ENCODE results near the gene CGREF1. TPM values are rescaled to one million over a fixed set of nuclear protein-coding genes. Genes with fewer than 3 reads are reported as not detected.
A peak's percentile ranks its signal among the peaks of the same experiment; 100 is the strongest.

CGREF1 gene
- total RNA-seq, 1 experiment from 2014 or later, result 3.7 TPM

DNA sequence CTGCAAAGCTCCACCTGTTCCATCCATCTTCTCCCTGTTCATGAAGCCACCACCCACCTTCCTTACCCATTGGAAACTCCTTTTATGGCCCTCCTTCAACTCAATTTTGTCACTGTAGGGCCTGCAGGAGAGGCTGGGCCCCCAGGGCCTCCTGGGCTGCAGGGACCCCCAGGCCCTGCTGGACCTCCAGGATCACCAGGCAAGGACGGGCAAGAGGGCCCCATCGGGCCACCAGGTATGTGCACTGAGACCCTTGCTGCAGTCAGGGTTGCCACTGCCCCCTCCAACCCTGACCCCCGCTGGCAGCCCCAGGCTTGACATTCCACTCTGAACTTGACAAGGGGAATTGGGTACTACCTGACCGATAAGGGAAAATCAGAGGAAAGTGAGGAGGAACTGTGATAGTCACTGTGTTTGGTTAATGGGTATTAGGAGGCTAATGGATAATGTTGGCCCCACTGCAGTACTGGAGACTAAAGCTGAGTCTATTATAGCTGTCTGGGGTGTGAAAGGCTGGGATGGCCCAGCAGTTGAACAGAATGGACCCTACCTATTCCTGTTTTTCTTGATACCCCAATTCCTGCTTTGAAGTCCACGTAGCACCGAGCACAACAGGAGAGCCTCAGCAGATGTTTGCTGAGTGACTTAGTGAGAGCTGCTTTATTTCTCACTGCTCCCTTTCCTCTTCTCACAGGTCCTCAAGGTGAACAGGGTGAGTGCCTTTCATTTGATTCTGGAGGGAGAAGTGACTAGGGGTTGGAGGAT lies 34.4 kb downstream of the CGREF1 start:
- Mint-ChIP-seq H3K27ac (ENCODE audit: unreplicated experiment) (no peak overlapping the region), H3K27me3 (ENCODE audit: unreplicated experiment) (no peaks in the 10 kb centered on the region), H3K4me1 (ENCODE audit: low read depth, unreplicated experiment) (peaks cover 20% of the 10 kb centered on the region), H3K36me3 (ENCODE audit: insufficient read depth, unreplicated experiment) (peaks cover 25% of the 10 kb centered on the region), H3K9me3 (ENCODE audit: low read depth, unreplicated experiment) (no peaks in the 10 kb centered on the region), H3K4me3 (ENCODE audit: low read depth, unreplicated experiment) (peak overlapping the region; percentile 82)
- TF ChIP-seq, protein P1, sequence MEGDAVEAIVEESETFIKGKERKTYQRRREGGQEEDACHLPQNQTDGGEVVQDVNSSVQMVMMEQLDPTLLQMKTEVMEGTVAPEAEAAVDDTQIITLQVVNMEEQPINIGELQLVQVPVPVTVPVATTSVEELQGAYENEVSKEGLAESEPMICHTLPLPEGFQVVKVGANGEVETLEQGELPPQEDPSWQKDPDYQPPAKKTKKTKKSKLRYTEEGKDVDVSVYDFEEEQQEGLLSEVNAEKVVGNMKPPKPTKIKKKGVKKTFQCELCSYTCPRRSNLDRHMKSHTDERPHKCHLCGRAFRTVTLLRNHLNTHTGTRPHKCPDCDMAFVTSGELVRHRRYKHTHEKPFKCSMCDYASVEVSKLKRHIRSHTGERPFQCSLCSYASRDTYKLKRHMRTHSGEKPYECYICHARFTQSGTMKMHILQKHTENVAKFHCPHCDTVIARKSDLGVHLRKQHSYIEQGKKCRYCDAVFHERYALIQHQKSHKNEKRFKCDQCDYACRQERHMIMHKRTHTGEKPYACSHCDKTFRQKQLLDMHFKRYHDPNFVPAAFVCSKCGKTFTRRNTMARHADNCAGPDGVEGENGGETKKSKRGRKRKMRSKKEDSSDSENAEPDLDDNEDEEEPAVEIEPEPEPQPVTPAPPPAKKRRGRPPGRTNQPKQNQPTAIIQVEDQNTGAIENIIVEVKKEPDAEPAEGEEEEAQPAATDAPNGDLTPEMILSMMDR (IDR thresholded peaks at IDR 0.05; ENCODE audit: unreplicated experiment), result no peak
- BruUV-seq (replicated peaks), result no TSS peak
- DNase-seq, result no peak
- CTCF ChIA-PET, result interaction anchor here (0.6 to 1.4 kb wide), 2 partner anchors 13 to 209 kb away, joined by 4 read pairs; no protein-coding TSS in a partner anchor
- intact Hi-C loops (cut with micrococcal nuclease; ENCODE audit: unreplicated experiment), result no loop called here

DNA sequence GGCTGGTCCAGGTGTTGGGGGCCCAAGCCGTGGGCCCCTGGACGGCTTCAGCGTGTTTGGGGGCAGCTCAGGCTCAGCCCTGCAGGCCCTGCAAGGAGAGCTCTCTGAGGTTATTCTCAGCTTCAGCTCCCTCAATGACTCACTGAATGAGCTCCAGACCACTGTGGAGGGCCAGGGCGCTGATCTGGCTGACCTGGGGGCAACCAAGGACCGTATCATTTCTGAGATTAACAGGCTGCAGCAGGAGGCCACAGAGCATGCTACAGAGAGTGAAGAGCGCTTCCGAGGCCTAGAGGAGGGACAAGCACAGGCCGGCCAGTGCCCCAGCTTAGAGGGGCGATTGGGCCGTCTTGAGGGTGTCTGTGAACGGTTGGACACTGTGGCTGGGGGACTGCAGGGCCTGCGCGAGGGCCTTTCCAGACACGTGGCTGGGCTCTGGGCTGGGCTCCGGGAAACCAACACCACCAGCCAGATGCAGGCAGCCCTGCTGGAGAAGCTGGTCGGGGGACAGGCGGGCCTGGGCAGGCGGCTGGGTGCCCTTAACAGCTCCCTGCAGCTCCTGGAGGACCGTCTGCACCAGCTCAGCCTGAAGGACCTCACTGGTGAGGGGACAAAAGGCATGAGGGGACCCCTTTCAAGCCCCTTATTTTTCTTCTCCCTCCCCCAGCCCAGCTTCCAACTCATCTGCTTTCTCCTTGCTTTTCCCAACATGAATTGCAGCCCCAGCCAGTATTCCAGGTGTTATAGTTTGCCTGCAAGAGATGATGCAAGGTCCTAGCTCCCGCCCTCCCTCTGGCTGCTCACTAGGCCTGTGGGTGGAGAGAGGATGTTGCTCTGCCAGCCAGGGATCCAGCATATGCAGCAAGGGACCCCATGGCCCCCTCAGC lies 35.3 kb downstream of the CGREF1 start:
- H3K36me3 Mint-ChIP-seq (ENCODE audit: insufficient read depth, unreplicated experiment), result peaks cover 25% of the 10 kb centered on the region
- peaks cover 20% of the 10 kb centered on the region for H3K4me1 Mint-ChIP-seq (ENCODE audit: low read depth, unreplicated experiment)
- H3K27me3 Mint-ChIP-seq (ENCODE audit: unreplicated experiment), result peaks cover 5% of the 10 kb centered on the region
- intact Hi-C loops (cut with micrococcal nuclease; ENCODE audit: unreplicated experiment), result no loop called here
- H3K9me3 Mint-ChIP-seq (ENCODE audit: low read depth, unreplicated experiment), result no peaks in the 10 kb centered on the region
- CTCF ChIA-PET, result interaction anchor here (0.6 to 1.4 kb wide), 2 partner anchors 14 to 210 kb away, joined by 4 read pairs; no protein-coding TSS in a partner anchor
- no peak for DNase-seq
- H3K4me3 Mint-ChIP-seq (ENCODE audit: low read depth, unreplicated experiment), result no peak overlapping the region
- TF ChIP-seq, protein P1 (IDR thresholded peaks at IDR 0.05; ENCODE audit: unreplicated experiment), result no peak
- no TSS peak for BruUV-seq (replicated peaks)
- H3K27ac Mint-ChIP-seq (ENCODE audit: unreplicated experiment), result no peak overlapping the region

DNA sequence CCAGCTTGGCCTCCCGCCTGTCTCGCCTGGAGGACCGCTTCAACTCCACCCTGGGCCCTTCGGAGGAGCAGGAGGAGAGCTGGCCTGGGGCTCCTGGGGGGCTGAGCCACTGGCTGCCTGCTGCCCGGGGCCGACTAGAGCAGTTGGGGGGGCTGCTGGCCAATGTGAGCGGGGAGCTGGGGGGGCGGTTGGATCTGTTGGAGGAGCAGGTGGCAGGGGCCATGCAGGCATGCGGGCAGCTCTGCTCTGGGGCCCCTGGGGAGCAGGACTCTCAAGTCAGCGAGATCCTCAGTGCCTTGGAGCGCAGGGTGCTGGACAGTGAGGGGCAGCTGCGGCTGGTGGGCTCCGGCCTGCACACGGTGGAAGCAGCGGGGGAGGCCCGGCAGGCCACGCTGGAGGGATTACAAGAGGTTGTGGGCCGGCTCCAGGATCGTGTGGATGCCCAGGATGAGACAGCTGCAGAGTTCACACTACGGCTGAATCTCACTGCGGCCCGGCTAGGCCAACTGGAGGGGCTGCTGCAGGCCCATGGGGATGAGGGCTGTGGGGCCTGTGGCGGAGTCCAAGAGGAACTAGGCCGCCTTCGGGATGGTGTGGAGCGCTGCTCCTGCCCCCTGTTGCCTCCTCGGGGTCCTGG lies 36.0 kb downstream of the CGREF1 start:
- Mint-ChIP-seq H3K4me1 (ENCODE audit: low read depth, unreplicated experiment) (peaks cover 20% of the 10 kb centered on the region), H3K27ac (ENCODE audit: unreplicated experiment) (no peak overlapping the region), H3K36me3 (ENCODE audit: insufficient read depth, unreplicated experiment) (peaks cover 25% of the 10 kb centered on the region), H3K4me3 (ENCODE audit: low read depth, unreplicated experiment) (no peak overlapping the region), H3K27me3 (ENCODE audit: unreplicated experiment) (peaks cover 13% of the 10 kb centered on the region), H3K9me3 (ENCODE audit: low read depth, unreplicated experiment) (no peaks in the 10 kb centered on the region)
- no TSS peak for BruUV-seq (replicated peaks)
- CTCF ChIA-PET, result interaction anchor here (0.6 to 1.4 kb wide), 2 partner anchors 15 to 81 kb away, joined by 3 to 4 read pairs; no protein-coding TSS in a partner anchor
- TF ChIP-seq, protein P1 (IDR thresholded peaks at IDR 0.05; ENCODE audit: unreplicated experiment), result no peak
- intact Hi-C loops (cut with micrococcal nuclease; ENCODE audit: unreplicated experiment), result no loop called here
- no peak for DNase-seq

Measured in Calu3 (cell line).